Muscle layer of colon (tissue), 2 donors: ENCODE measurements around the gene PKP2.
"Not testable (repeated sequence)": the region's sequence is repeated elsewhere in the genome, so short reads cannot be mapped to it uniquely, and the experiment has no call there.

ENCODE experiments used
- H3K27ac ChIP-seq: one replicate; pipeline ENCODE4 v1.7.0; 2013; ENCODE audit warnings: low read depth, mild to moderate bottlenecking, low read length, moderate library complexity
- H3K27me3 ChIP-seq, 2 donors: one replicate each; pipeline ENCODE4 v1.7.0; 2013; ENCODE audit warnings: low read length in 2 of 2, mild to moderate bottlenecking in 2 of 2; ENCODE audit not compliant: insufficient read depth in 2 of 2, control insufficient read depth in 1 of 2
- H3K36me3 ChIP-seq: one replicate; pipeline ENCODE4 v1.7.0; 2013; ENCODE audit warnings: mild to moderate bottlenecking, low read length; ENCODE audit not compliant: insufficient read depth
- H3K4me1 ChIP-seq: one replicate; pipeline ENCODE4 v1.7.0; 2013; ENCODE audit warnings: mild to moderate bottlenecking, low read length; ENCODE audit not compliant: insufficient read depth
- H3K4me3 ChIP-seq, 2 donors: one replicate each; pipeline ENCODE4 v1.7.0; 2013; ENCODE audit warnings: low read length in 2 of 2, low read depth in 1 of 2, mild to moderate bottlenecking in 1 of 2, moderate library complexity in 1 of 2
- H3K9ac ChIP-seq: one replicate; pipeline ENCODE4 v1.7.0; 2013; ENCODE audit warnings: low read length
- H3K9me3 ChIP-seq: one replicate; pipeline ENCODE4 v1.7.0; 2013; ENCODE audit warnings: mild to moderate bottlenecking, low read length
- donor health status: abdominal sarcoma.
- donor health status: Adenocarcinoma of cecum.

Gene PKP2

DNA sequence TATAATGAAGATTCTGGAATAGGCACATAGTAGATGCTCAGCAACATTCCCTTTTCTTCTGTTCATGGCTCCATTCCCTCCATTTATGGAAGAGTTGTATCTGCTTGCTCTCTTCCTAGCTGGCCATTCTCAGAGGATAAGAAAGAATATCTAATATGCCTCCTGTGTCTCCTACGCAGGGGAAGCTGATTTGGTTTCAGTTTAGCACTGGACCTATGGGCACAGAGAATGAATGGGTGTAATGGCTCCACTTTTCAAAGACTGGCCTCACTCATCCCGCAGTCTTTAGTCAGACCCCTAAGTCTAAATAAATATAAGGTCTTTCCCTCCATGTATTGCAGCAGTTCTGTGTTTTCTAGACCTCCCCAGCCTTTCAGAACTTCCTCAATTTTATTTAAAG, 2.0 kb downstream of the PKP2 start:
- Histone ChIP-seq H3K4me1 (peaks cover 3% of the 10 kb centered on the region), H3K27me3 (peaks cover 9 to 12% of the 10 kb centered on the region in 2 donors), H3K36me3 (no peaks in the 10 kb centered on the region), H3K9me3 (no peaks in the 10 kb centered on the region), H3K9ac (no peak overlapping the region), H3K4me3 (no peak overlapping the region), H3K27ac (no peak overlapping the region)

GRCh38 chr12:32893458-32893857, 3.1 kb downstream of the PKP2 start:
- H3K27me3 ChIP-seq: peaks cover 9 to 12% of the 10 kb centered on the region in 2 donors
- no peak overlapping the region for H3K9ac ChIP-seq
- H3K4me3 ChIP-seq: no peak overlapping the region
- H3K4me1 ChIP-seq: peaks cover 3% of the 10 kb centered on the region
- no peaks in the 10 kb centered on the region for H3K36me3 ChIP-seq
- H3K9me3 ChIP-seq: no peaks in the 10 kb centered on the region
- H3K27ac ChIP-seq: no peak overlapping the region

- no peaks in the 10 kb centered on the region for H3K36me3 ChIP-seq
- H3K27ac ChIP-seq: no peak overlapping the region
- no peak overlapping the region for H3K4me3 ChIP-seq
- H3K9ac ChIP-seq: no peak overlapping the region
- H3K4me1 ChIP-seq: peaks cover 3% of the 10 kb centered on the region
- H3K27me3 ChIP-seq: peaks cover 9 to 12% of the 10 kb centered on the region in 2 donors
- H3K9me3 ChIP-seq: no peaks in the 10 kb centered on the region
Observed at GRCh38 chr12:32893043-32893442, 3.5 kb downstream of the PKP2 start.

GRCh38 chr12:32892369-32892768, 4.2 kb downstream of the PKP2 start:
- H3K9me3 ChIP-seq, H3K36me3 ChIP-seq, H3K4me1 ChIP-seq, H3K27ac ChIP-seq, H3K9ac ChIP-seq, H3K4me3 ChIP-seq: not testable (repeated sequence)
- peaks cover 9 to 12% of the 10 kb centered on the region in 2 donors for H3K27me3 ChIP-seq

- Histone ChIP-seq H3K9ac (no peak overlapping the region), H3K4me3 (no peak overlapping the region), H3K9me3 (no peaks in the 10 kb centered on the region), H3K27me3 (peaks cover 9 to 12% of the 10 kb centered on the region in 2 donors), H3K4me1 (no peaks in the 10 kb centered on the region), H3K36me3 (no peaks in the 10 kb centered on the region), H3K27ac (no peak overlapping the region)
Observed at GRCh38 chr12:32891956-32892355, 4.6 kb downstream of the PKP2 start.

- H3K4me1 ChIP-seq: no peaks in the 10 kb centered on the region
- H3K27me3 ChIP-seq: peaks cover 9 to 12% of the 10 kb centered on the region in 2 donors
- H3K9ac ChIP-seq: no peak overlapping the region
- H3K9me3 ChIP-seq: no peaks in the 10 kb centered on the region
- H3K27ac ChIP-seq: no peak overlapping the region
- H3K36me3 ChIP-seq: no peaks in the 10 kb centered on the region
- no peak overlapping the region for H3K4me3 ChIP-seq
Observed at GRCh38 chr12:32891526-32891925, 5.1 kb downstream of the PKP2 start.

GRCh38 chr12:32889011-32889760, 7.4 kb downstream of the PKP2 start:
- no peaks in the 10 kb centered on the region for H3K36me3 ChIP-seq
- H3K9me3 ChIP-seq: no peaks in the 10 kb centered on the region
- H3K4me3 ChIP-seq: no peak overlapping the region
- H3K4me1 ChIP-seq: no peaks in the 10 kb centered on the region
- H3K27ac ChIP-seq: no peak overlapping the region
- no peaks in the 10 kb centered on the region for H3K27me3 ChIP-seq
- no peak overlapping the region for H3K9ac ChIP-seq

DNA sequence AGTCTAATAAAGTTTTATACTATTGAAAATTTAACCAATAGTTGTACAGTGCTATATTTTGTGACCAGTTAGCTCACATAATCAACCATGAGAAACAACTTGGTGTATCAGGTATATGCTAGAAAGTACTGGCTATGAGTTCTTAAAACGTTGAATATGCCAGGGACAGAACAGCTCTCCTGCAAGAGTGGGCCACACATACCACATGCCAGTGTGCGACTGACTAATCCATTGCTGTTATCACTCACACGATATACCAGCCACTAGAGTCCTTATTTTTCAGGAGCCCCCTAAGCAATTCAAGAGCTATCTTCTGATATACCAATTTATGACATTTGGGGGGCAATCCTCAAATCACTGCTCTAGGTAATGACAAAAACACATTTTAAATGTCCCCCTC, 9.5 kb downstream of the PKP2 start:
- Histone ChIP-seq H3K27me3 (no peaks in the 10 kb centered on the region), H3K4me3 (no peak overlapping the region), H3K9me3 (no peaks in the 10 kb centered on the region), H3K9ac (no peak overlapping the region), H3K4me1 (no peaks in the 10 kb centered on the region), H3K27ac (no peak overlapping the region), H3K36me3 (no peaks in the 10 kb centered on the region)

GRCh38 chr12:32885831-32886230, 10.7 kb downstream of the PKP2 start:
- Histone ChIP-seq H3K9me3 (no peaks in the 10 kb centered on the region), H3K27me3 (no peaks in the 10 kb centered on the region), H3K27ac (no peak overlapping the region), H3K9ac (no peak overlapping the region), H3K4me3 (no peak overlapping the region), H3K36me3 (no peaks in the 10 kb centered on the region), H3K4me1 (no peaks in the 10 kb centered on the region)

GRCh38 chr12:32884962-32885361, 11.6 kb downstream of the PKP2 start:
- H3K27ac ChIP-seq: no peak overlapping the region

DNA sequence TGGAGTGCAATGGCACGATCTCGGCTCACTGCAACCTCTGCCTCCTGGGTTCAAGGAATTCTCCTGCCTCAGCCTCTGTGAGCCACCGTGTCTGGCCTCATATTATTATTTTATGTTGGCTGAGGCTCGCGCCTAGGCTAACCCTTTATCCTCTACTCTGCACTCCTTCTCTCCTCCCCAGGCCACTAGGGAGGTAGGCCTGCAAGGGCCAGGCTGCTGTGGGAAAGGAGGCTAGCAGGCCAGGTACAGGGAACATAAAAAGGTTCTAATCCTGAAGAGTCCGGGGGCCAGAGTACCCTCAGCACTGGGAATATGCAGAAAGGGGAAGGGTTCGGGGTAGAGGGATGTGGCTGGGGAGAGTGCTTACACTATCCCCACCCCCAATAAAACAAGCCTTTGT, 14.9 kb downstream of the PKP2 start:
- Histone ChIP-seq H3K9me3 (no peaks in the 10 kb centered on the region), H3K4me3 (no peak overlapping the region), H3K27ac (no peak overlapping the region), H3K4me1 (no peaks in the 10 kb centered on the region), H3K36me3 (no peaks in the 10 kb centered on the region), H3K27me3 (no peaks in the 10 kb centered on the region), H3K9ac (no peak overlapping the region)

More at GRCh38 chr12:32884962-32885361, 11.6 kb downstream of the PKP2 start:
- no peaks in the 10 kb centered on the region for H3K4me1 ChIP-seq
- no peak overlapping the region for H3K9ac ChIP-seq
- no peaks in the 10 kb centered on the region for H3K9me3 ChIP-seq
- no peak overlapping the region for H3K4me3 ChIP-seq
- H3K36me3 ChIP-seq: no peaks in the 10 kb centered on the region
- H3K27me3 ChIP-seq: no peaks in the 10 kb centered on the region

DNA sequence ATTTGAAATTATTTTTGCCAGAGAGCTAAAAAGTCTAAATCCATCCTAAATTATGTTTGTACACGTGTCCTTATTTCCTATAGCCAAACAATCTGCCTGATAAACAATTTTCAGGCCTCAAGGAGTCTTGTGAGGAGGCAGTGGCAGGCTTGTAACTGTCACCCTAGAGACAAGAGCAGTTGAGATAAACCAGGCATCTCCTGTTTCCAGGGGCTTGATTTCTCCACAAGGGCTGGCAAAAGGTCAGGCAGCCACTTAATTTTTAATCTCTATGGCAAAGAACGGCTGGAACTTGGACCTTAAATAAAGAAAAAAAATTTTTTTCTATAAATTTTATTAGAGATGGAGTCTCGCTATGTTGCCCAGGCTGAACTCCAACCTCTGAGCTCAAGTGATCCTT, 15.5 kb downstream of the PKP2 start:
- no peaks in the 10 kb centered on the region for H3K36me3 ChIP-seq
- H3K27me3 ChIP-seq: no peaks in the 10 kb centered on the region
- no peak overlapping the region for H3K9ac ChIP-seq
- H3K4me3 ChIP-seq: no peak overlapping the region
- H3K4me1 ChIP-seq: no peaks in the 10 kb centered on the region
- no peaks in the 10 kb centered on the region for H3K9me3 ChIP-seq
- H3K27ac ChIP-seq: no peak overlapping the region
